HG02798 (cell line): Measurements from ENCODE around the gene CELF2.

Experiments used
- ATAC-seq: cut with Tn5 transposase; IDR thresholded peaks from one replicate; pipeline ENCODE4 v1.9.1; 2021; ENCODE audit warnings: mild to moderate bottlenecking; ENCODE audit not compliant: unreplicated experiment, poor library complexity

Gene CELF2

GRCh38 chr10:11208908-11209829 lies 191.5 kb downstream of the CELF2 start:
- peak; percentile 59 for ATAC-seq

- peak; percentile 40 for ATAC-seq
Observed at GRCh38 chr10:11209830-11210181, 192.1 kb downstream of the CELF2 start.

GRCh38 chr10:11210211-11210922 lies 192.7 kb downstream of the CELF2 start:
- no peak for ATAC-seq

GRCh38 chr10:11212288-11213085 lies 194.8 kb downstream of the CELF2 start:
- no peak for ATAC-seq

GRCh38 chr10:11213137-11213536 lies 195.5 kb downstream of the CELF2 start:
- ATAC-seq, result no peak

GRCh38 chr10:11214407-11214806 lies 196.7 kb downstream of the CELF2 start:
- no peak for ATAC-seq

- no peak for ATAC-seq
Observed at GRCh38 chr10:11215471-11215870, 197.8 kb downstream of the CELF2 start.

GRCh38 chr10:11217521-11217920 lies 199.8 kb downstream of the CELF2 start:
- ATAC-seq, result no peak

- ATAC-seq, result no peak
Observed at GRCh38 chr10:11218395-11218794, 200.7 kb downstream of the CELF2 start.

- no peak for ATAC-seq
Observed at GRCh38 chr10:11219431-11219830, 201.8 kb downstream of the CELF2 start.

GRCh38 chr10:11223081-11223480 lies 205.4 kb downstream of the CELF2 start:
- no peak for ATAC-seq

GRCh38 chr10:11223507-11224140 lies 206.0 kb downstream of the CELF2 start:
- no peak for ATAC-seq

GRCh38 chr10:11224321-11224720 lies 206.6 kb downstream of the CELF2 start:
- no peak for ATAC-seq

GRCh38 chr10:11224792-11225416 lies 207.2 kb downstream of the CELF2 start:
- no peak for ATAC-seq

- ATAC-seq, result peak; percentile 60
Observed at GRCh38 chr10:11225935-11226334, 208.3 kb downstream of the CELF2 start.

GRCh38 chr10:11227103-11227502 lies 209.4 kb downstream of the CELF2 start:
- peak; percentile 52 for ATAC-seq

- no peak for ATAC-seq
Observed at GRCh38 chr10:11229893-11230292, 212.2 kb downstream of the CELF2 start.

- no peak for ATAC-seq
Observed at GRCh38 chr10:11230498-11231167, 213.0 kb downstream of the CELF2 start.

GRCh38 chr10:11231285-11231684 lies 213.6 kb downstream of the CELF2 start:
- ATAC-seq, result no peak
